GM10266 (cell line): ENCODE measurements around the gene SLC25A19.

Experiments
- DNase-seq: peaks from one replicate; pipeline ENCODE4 v3.0.0; 2012; ENCODE audit errors: extremely low spot score
- CTCF ChIP-seq: IDR thresholded peaks from 2 replicates; pipeline ENCODE4 v1.5.1; 2012; ENCODE audit warnings: mild to moderate bottlenecking, low read depth; ENCODE audit not compliant: control insufficient read depth, insufficient read depth; ENCODE audit errors: missing control alignments

Gene SLC25A19

DNA sequence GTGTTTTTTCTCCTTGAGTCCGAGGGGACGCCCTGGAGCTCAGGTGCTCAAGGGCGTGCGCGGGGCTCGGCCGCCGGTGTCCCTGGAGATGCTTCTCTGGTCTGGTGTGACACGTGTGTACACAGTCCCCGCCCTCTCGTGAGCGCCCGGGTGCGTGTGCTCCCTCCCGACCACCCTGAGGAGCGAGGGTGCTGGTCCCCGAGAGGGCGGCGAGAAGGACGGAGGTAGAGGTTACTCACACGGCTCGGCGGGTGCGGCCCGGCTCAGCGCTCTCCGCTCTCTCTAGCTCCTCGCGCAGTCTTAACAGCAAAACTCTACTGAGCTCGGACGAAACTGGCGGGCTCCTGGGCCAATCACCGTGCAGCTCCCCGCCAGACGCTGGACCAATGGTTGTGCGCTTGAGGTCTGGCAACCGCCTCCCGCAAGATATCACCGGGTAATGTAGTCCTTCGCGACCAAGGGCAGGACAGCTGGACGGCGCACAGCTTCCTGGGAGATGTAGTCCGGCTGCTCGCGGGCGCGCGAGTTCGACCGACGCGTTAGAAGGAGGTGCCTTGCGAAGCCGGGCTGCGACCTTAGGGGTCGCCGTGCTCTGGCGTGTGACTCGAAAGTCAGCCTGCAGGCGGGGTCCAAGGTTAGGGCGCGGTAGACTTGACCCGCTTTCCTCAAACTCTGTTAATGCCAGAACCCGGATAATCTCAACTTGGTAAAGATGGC lies at the start of gene SLC25A19:
Gene SLC25A19, minus strand, starts transcription at position 319 of the 717 bp plus-strand sequence. CDS start 2,669 bp downstream, outside the sequence.
- TF ChIP-seq CTCF, result peak; percentile 62
- peak; percentile 92 for DNase-seq

GRCh38 chr17:75338335-75338734 lies 49.1 kb upstream of the SLC25A19 start:
- DNase-seq, result no peak
- TF ChIP-seq CTCF, result no peak

DNA sequence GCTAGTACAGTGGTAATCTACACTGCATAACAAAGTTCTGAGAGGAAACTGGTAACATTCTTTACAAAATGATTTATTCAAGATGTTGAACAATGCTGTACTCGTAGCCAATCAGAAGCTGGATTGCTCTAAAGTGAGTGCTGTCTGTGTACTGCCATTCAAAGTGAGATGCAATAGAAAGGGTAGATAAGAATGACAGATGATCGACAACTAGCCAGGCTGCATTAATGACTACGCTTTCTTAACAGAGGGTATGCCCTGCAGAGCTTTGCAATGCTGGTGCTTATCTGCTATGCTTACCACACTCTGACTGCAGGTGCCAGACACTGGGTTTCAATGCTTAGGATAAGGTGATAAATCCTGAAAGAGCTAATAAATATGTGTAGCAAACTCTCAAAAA lies 46.1 kb upstream of the SLC25A19 start:
- DNase-seq, result no peak
- no peak for TF ChIP-seq CTCF

DNA sequence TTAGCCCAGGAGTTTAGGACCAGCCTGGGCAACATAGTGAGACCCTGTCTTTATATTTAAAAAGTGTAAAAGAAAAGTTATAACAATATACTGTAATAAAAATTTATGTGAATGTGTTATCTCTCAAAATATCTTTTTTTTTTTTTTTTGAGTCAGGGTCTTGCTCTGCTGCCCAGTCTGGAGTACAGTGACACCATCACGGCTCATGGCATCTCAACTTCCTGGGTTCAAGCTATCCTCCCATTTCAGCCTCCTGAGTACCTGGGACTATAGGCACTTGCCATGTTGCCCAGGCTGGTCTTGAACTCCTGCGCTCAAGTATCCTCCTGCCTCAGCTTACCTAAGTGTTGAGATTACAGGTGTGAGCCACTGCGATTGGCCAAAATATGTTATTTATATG lies 45.5 kb upstream of the SLC25A19 start:
- DNase-seq, result no peak

DNA sequence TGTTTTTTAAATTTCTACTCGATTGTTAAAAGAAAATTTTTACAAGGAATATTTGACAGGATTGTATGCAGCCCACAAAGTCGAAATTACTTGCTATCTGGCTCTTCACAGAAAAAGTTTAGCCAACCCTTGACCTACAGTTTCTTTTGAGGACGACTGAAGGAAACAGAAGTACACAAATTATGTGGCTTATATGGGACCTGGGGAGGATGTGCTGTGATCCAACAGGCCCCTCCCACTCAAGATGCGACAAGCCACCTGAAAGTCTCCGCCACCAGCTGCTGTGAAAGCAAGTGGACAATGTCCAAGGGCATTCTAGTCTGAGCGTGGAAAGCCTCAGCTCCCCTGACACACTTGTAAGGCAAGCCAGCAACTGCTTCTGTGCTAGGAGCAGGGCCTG lies 42.4 kb upstream of the SLC25A19 start:
- TF ChIP-seq CTCF, result no peak
- DNase-seq, result no peak

More for the DNA sequence above, 45.5 kb upstream of the SLC25A19 start:
- no peak for TF ChIP-seq CTCF

DNA sequence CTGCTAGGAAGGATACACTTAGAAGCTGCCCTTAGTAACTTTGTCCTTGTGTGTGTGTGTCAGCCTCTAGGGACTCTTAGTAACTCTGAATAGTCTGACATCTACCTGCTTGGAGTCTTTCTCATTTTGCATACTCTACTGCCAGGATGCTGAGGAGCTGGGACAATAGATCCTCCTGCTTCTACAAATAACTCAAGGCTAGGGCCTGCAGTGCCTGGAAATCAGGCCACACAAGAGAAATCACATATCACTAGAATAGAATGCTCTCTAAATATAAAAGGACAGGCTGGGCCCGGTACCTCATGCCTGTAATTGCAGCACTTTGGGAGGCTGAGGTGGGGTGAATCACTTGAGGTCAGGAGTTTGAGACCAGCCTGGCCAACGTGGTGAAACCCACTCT lies 38.5 kb upstream of the SLC25A19 start:
- no peak for DNase-seq
- no peak for TF ChIP-seq CTCF

DNA sequence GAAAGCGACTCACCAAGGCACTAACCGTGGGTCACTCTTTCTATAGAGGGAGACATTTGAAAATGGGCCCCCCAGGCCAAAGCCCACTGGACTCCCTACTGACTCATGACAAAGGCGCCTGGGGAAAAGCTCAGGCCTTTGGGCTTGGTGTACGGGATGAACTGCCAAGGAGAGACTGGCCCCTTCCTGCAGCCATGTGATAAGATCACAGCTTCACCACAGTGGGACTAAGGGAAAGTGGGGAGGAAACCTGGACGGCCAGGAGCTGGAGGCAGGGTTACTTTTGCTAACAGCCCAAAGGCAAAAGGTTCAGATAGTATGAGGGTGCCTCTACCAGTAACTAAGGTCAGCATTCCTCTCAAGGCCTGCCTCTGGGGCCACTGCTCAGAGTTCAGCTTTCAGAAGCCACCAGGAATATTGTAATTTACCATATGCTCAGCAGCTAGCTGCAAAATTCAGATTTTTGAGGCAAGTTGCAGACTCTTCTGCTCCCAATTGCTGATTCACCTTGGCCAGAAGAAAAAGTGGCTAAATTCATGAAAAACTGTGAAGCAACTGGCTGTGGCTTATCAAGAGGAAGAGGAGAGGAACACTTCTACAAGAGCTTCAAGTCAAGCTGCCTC lies 37.1 kb upstream of the SLC25A19 start:
- no peak for DNase-seq

More for the DNA sequence above, 37.1 kb upstream of the SLC25A19 start:
- no peak for TF ChIP-seq CTCF
